ENCODE results near the gene DOK7. TPM values are rescaled to one million over a fixed set of nuclear protein-coding genes. Genes with fewer than 3 reads are reported as not detected.

Gene DOK7
- total and polyA plus RNA-seq, 2 of the 4 experiments (the other 2 are of a cell fraction), result not detected

- Histone ChIP-seq H2BK20ac (ENCODE audit: low read depth, low read length) (no peak overlapping the region), H3K14ac (replicated peaks; ENCODE audit: low read depth, low read length) (no peak overlapping the region), H2AK5ac (ENCODE audit: low read depth, low read length) (no peak overlapping the region), H2BK15ac (ENCODE audit: low read depth, low read length) (no peak overlapping the region), H2AK9ac (replicated peaks; ENCODE audit: low read depth, low read length, poor library complexity) (no peak overlapping the region), H3K4me3 (ENCODE audit: insufficient read depth, low read depth, low read length) (no peak overlapping the region), H3K27me3 (ENCODE audit: control insufficient read depth, insufficient read depth, low read length) (peaks cover 33% of the 10 kb centered on the region), H3K4me1 (ENCODE audit: control insufficient read depth, insufficient read depth, low read length) (no peaks in the 10 kb centered on the region), H3K27ac (ENCODE audit: insufficient read depth, low read length) (no peak overlapping the region), H2BK5ac (ENCODE audit: low read depth, low read length, poor library complexity, severe bottlenecking) (no peak overlapping the region), H3K56ac (ENCODE audit: extremely low read depth, insufficient read depth, low read length) (no peak overlapping the region), H3K4ac (ENCODE audit: low read depth, low read length) (no peak overlapping the region), H4K20me1 (ENCODE audit: insufficient read depth, low read length) (no peaks in the 10 kb centered on the region), H4K91ac (ENCODE audit: insufficient read depth, low read depth, low read length) (no peak overlapping the region), H3K9me1 (ENCODE audit: insufficient read depth, low read length) (no peaks in the 10 kb centered on the region), H4K5ac (ENCODE audit: low read depth, low read length) (no peak overlapping the region), H3K9me3 (ENCODE audit: control insufficient read depth, insufficient read depth, low read length) (peaks cover 9% of the 10 kb centered on the region), H3K23ac (ENCODE audit: low read depth, low read length) (no peak overlapping the region), H3K36me3 (ENCODE audit: control insufficient read depth, insufficient read depth, low read length) (no peaks in the 10 kb centered on the region), H3K18ac (ENCODE audit: low read depth, low read length) (no peak overlapping the region), H4K8ac (ENCODE audit: low read depth in 2 of 2, low read length in 2 of 2) (no peak overlapping the region), H3K79me1 (ENCODE audit: low read depth in 1 of 2, low read length in 2 of 2) (no peaks in the 10 kb centered on the region), H3K9ac (ENCODE audit: low read depth, low read length) (no peak overlapping the region), H3K4me2 (ENCODE audit: low read depth, low read length) (no peak overlapping the region), H2AFZ (replicated peaks; ENCODE audit: low read length, poor library complexity) (no peak overlapping the region), H2BK120ac (ENCODE audit: low read depth, low read length) (no peak overlapping the region)
- intact Hi-C loops (cut with micrococcal nuclease), result no loop called here
- POLR2A ChIA-PET (ENCODE audit: unreplicated experiment), result no interaction called here
- no peak for TF ChIP-seq RAD21 (IDR thresholded peaks at IDR 0.05; ENCODE audit: low read length)
- no peak for TF ChIP-seq CEBPB (IDR thresholded peaks at IDR 0.05; ENCODE audit: low read depth, low read length)
- TF ChIP-seq SMC3 (IDR thresholded peaks at IDR 0.05; ENCODE audit: low read depth, low read length), result no peak
- no peak for TF ChIP-seq MAFK (IDR thresholded peaks at IDR 0.05; ENCODE audit: low read depth, low read length)
- no peak for TF ChIP-seq POLR2A (IDR thresholded peaks at IDR 0.05; ENCODE audit: low read depth, low read length)
- TF ChIP-seq RFX5 (IDR thresholded peaks at IDR 0.05; ENCODE audit: low read depth, low read length), result no peak
- no peak for TF ChIP-seq CHD1 (IDR thresholded peaks at IDR 0.05; ENCODE audit: low read depth, low read length)
- no peak for TF ChIP-seq RCOR1 (IDR thresholded peaks at IDR 0.05; ENCODE audit: insufficient replicate concordance, low read length)
- TF ChIP-seq BHLHE40 (IDR thresholded peaks at IDR 0.05; ENCODE audit: low read depth, low read length), result no peak
- TF ChIP-seq USF2 (IDR thresholded peaks at IDR 0.05; ENCODE audit: low read depth, low read length), result no peak
- TF ChIP-seq ELK1 (IDR thresholded peaks at IDR 0.05; ENCODE audit: borderline replicate concordance, low read depth, low read length), result no peak
- TF ChIP-seq MXI1 (IDR thresholded peaks at IDR 0.05; ENCODE audit: borderline replicate concordance, low read depth, low read length), result no peak
- no peak for TF ChIP-seq CTCF (conservative IDR thresholded peaks at IDR 0.05; ENCODE audit: low read depth, low read length)
- no peak for TF ChIP-seq MAZ (IDR thresholded peaks at IDR 0.05; ENCODE audit: borderline replicate concordance, low read depth, low read length)
- TF ChIP-seq NFE2L2 (IDR thresholded peaks at IDR 0.05; ENCODE audit: low read depth, low read length), result no peak
- no TSS peak for BruUV-seq (replicated peaks)
- ATAC-seq (ENCODE audit: low read depth) (no peak), DNase-seq (no peak)
- in situ Hi-C loops (cut with MboI; ENCODE audit: low sequenced_read_pairs), result no loop called here
- 89% methylated on average over 3 of the region's 6 CpGs; no CpG with 5 or more reads in 1 of the 2 experiments for WGBS, 2 experiments (ENCODE audit: extremely low coverage in 2 of 2, insufficient read length in 1 of 2)
- dilution Hi-C loops (cut with HindIII; ENCODE audit: low sequenced_read_pairs, unreplicated experiment), result no loop called here
- CTCF ChIA-PET, result no interaction called here
Measured at GRCh38 chr4:3458371-3458770, 4.7 kb upstream of the DOK7 start.
